Measurements from ENCODE around the gene USP6NL.
"Not testable (repeated sequence)": the region's sequence is repeated elsewhere in the genome, so short reads cannot be mapped to it uniquely, and the experiment has no call there.

USP6NL gene

GRCh38 chr10:11515596-11516430, 95.6 kb downstream of the USP6NL start:
- no peak for DNase-seq (ENCODE audit: low read depth)

GRCh38 chr10:11513727-11514126, 97.7 kb downstream of the USP6NL start:
- DNase-seq (ENCODE audit: low read depth), result no peak

DNA sequence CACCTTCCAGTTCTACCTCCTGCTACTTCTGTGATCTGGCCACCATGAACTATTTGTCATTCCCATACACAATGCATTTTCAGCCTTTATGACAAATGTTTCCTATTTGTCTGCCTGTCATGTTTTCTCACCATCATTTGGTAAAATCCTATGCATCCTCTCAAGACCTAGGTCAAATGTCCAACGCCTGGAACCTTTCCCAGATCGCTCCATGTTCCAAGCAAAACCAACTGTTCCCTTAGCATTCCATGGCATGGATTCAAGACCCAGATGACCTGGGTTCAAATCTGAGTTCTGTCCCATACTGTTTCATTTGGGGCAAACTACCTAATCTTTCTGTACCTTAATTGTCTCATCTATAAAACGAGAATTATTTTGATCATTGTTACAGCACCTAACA, 98.9 kb downstream of the USP6NL start:
- DNase-seq (ENCODE audit: low read depth), result no peak

GRCh38 chr10:11511321-11511720, 100.1 kb downstream of the USP6NL start:
- no peak for DNase-seq (ENCODE audit: low read depth)

- no peak for DNase-seq (ENCODE audit: low read depth)
Measured at GRCh38 chr10:11510736-11511135, 100.7 kb downstream of the USP6NL start.

- DNase-seq (ENCODE audit: low read depth), result no peak
Measured at GRCh38 chr10:11510281-11510680, 101.2 kb downstream of the USP6NL start.

DNA sequence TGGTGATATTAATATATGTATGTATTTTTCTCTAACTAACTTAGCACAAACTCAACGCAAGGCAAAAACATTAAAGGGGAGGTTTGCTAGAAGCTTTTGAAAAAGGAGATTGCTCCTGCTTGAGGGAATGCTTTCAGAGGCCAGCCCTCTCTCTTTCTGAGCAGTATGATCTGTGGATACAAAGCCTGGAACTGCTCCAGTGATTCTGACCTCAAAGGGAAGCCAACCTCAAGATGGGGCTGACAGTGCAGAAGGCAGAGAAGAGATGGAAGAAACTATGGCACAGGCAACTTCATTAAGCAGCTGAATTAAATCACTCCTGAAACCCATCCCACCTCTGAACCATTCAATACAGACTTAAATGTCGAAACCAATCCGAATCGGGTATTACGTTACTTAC, 102.4 kb downstream of the USP6NL start:
- DNase-seq (ENCODE audit: low read depth), result no peak

GRCh38 chr10:11506247-11506789, 105.1 kb downstream of the USP6NL start:
- DNase-seq (ENCODE audit: low read depth), result no peak

DNA sequence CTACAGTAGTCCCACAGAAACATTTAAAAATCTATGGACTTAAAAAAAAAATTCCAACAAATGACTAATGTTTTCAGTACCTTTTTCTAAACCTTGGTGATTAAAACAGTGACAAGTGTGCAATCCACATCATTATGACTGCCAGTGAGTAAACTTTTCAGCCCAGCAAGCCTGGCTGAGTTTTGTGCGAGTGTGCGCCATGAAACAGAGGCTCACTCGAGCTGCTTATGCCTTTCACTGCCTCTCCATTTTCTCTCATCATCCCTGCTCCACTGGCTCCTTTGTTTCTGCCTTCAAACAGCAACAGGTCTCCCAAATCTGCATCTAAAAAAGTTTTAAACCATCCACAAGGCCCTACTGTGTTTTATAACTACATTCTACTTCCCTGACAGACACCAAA, 105.8 kb downstream of the USP6NL start:
- DNase-seq (ENCODE audit: low read depth), result no peak

- DNase-seq (ENCODE audit: low read depth), result no peak
Measured at GRCh38 chr10:11504566-11505285, 106.7 kb downstream of the USP6NL start.

- no peak for DNase-seq (ENCODE audit: low read depth)
Measured at GRCh38 chr10:11501600-11501999, 109.8 kb downstream of the USP6NL start.

DNA sequence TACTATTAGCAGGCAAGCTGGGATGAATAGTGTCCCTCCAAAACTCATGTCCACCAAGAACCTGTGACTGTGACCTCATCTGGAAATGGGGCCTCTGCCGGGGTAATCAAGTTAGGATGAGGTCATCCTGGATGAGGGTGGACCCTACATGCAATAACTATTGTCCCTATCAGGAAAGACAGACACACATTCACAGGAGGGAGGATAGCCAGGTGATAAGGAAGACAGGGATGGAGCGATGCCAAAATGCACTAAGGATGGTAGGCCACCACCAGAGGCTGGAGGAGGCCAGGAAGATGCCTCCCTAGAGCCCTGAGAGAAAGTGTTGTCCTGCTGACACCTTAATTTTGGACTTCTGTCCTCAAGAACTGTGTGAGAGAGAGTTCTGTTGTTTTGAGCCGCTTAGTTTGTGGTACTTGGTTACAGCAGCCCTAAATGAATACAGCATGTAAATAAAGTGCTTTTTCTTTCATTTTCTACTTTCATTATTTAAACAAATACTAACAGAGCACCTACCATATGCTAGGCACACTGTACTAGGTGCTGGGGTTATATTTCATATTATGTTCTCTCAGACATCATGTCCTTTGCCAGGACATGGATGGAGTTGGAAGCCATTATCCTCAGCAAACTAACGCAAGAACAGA, 111.9 kb downstream of the USP6NL start:
- no peak for DNase-seq (ENCODE audit: low read depth)

DNA sequence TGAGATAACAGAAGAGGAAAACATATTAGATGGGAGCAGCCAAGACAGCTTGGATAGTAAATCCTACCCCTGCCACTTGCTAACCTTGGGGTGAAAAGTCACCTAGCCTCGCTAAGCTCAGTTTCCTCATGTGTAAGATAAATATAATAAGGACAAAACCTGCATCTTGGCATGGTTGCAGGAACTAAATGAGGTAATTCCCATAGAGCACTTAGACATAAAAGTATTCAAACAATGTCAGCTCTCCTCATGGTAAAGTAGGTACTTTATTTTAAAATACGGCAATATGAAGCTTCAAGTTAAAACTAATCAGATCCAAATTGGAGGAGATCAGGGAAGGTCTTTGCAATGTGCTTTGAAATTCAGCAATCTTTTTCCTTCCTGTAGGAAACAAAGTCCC, 113.1 kb downstream of the USP6NL start:
- no peak for DNase-seq (ENCODE audit: low read depth)

- DNase-seq (ENCODE audit: low read depth), result not testable (repeated sequence)
Measured at GRCh38 chr10:11494923-11495322, 116.5 kb downstream of the USP6NL start.

DNA sequence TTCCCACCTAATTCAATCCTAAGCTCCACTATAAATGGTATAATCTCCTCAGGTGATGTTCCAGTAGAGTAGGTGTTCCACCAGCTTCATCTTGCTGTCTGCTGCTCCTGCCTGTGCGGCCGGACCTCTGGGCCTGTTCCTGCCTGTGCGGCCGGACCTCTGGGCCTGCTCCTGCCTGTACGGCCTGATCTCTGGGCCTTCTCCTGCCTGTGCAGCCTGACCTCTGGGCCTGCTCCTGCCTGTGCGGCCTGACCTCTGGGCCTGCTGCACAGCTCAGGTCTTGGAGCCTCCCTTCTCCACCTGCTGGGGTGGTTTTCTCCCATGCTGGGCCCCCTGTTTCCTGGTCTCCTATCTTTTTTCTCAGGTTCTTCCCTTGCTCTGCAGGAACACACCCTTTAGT, 117.8 kb downstream of the USP6NL start:
- DNase-seq (ENCODE audit: low read depth), result no peak

DNA sequence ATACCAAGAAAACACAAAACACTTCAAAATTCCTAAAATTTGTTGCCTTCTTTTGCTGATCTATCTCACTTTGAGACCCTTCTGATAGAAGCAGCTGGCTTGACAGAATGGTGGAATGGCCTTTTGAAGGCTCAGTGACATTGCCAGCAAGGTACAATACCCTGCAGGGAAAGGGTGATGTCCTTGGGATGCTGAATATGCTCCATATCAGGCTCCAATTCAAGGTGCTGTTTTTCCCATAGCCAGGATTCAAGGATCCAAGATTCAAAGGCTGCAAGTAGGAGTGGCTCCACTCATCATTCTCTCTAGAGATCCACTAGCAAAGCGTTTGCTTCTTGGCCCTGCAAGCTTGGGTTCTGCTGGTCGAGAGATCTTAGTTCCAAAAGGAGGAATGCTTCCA, 120.4 kb downstream of the USP6NL start:
- DNase-seq (ENCODE audit: low read depth), result no peak

DNA sequence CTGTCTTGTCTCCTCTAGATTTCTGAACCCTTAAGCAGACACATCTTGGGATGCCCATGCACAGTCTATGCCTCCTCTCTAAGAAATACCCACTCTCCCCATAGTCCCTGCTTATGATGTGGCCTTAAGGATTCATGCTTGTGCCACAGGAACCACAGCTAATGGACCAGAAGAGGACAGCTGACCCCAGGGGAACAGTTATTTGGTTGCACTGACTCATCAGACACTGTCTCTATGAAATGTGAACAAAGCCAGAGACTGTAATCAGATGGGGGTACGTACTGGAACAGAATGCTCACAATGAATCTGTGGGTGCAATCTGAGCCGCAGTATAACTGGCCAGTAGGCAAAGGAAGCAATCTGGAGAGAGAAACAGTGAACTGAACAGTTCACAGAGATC, 121.9 kb downstream of the USP6NL start:
- no peak for DNase-seq (ENCODE audit: low read depth)

DNA sequence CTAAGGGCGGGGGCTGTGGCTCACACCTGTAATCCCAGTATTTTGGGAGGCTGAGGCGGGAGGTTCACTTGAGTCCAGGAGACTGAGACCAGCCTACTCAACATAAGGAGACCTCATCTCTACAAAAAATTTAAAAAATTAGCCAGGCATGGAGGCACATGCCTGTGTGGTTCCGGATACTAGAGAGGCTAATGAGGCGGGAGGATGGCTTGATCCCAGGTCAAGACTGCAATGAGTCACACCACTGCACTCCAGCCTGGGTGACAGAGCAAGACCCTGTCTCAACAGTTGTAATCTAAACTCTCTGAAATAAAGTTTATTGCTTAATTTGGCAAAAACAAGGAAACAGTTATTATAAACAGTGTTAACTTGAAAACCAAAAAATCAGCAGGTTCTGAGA, 123.3 kb downstream of the USP6NL start:
- DNase-seq (ENCODE audit: low read depth), result no peak

- DNase-seq (ENCODE audit: low read depth), result no peak
Measured at GRCh38 chr10:11483201-11484148, 128.0 kb downstream of the USP6NL start.

- DNase-seq (ENCODE audit: low read depth), result no peak
Measured at GRCh38 chr10:11482306-11482705, 129.1 kb downstream of the USP6NL start.

- DNase-seq (ENCODE audit: low read depth), result no peak
Measured at GRCh38 chr10:11480687-11481086, 130.8 kb downstream of the USP6NL start.

DNA sequence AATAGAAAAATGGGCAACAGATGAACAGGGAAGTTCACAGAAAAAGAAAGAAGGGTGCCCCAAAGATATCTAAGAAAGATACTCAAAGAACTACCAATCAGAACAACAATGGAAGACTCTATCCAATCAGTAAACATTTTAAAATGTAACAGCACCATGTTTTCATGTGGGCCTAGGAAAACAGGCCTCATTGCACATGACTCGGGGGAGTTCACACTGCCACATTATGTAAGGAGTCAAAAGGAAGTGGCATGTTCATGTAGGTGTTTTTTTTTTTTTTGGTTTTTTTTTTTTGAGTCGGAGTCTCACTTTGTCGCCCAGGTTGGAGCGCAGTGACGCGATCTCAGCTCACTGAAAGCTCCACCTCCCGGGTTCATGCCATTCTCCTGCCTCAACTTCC, 132.2 kb downstream of the USP6NL start:
- DNase-seq (ENCODE audit: low read depth), result no peak

Measured in T-helper 22 cell (primary cell).